Gastrocnemius medialis (tissue), 4 donors: ENCODE data around the gene ASCC1.

Source experiments
- CTCF ChIP-seq, 5 experiments: fragments of 450-650 bp in 3 of 5; fragments of 200-600 bp in 2 of 5; sonication (generic) in 2 of 5; IDR thresholded peaks in 4 of 5; conservative IDR thresholded peaks in 1 of 5; 1 replicate in 4 of 5; 2 replicates in 1 of 5; pipeline ENCODE4 v1.5.1; 2016 to 2019; ENCODE audit warnings: antibody characterized with exemption in 5 of 5, mild to moderate bottlenecking in 3 of 5, moderate library complexity in 3 of 5
- POLR2A ChIP-seq, 2 donors: fragments of 450-650 bp; IDR thresholded peaks; one replicate each; pipeline ENCODE4 v1.6.1; 2017; ENCODE audit warnings: antibody characterized with exemption in 2 of 2, mild to moderate bottlenecking in 2 of 2, moderate library complexity in 2 of 2

- TF ChIP-seq CTCF (IDR thresholded peaks at IDR 0.05 in 4 of 5, conservative IDR thresholded peaks at IDR 0.05 in 1 of 5) (no peak), POLR2A (IDR thresholded peaks at IDR 0.05) (no peak)
These were observed 132.2 kb downstream of the ASCC1 start for GRCh38 chr10:72083790-72084459.
